Neural progenitor cell (in vitro differentiated cells): ENCODE data around the gene RPS16. TPM values are rescaled to one million over a fixed set of nuclear protein-coding genes. Genes with fewer than 3 reads are reported as not detected.

Source experiments
- DNase-seq: peaks from one replicate; pipeline ENCODE4 v3.0.0-alpha.2; 2016; ENCODE audit warnings: low spot score
- H2AFZ ChIP-seq: fragments of 200-600 bp; sonication (generic); replicated peaks from 2 replicates; pipeline ENCODE4 v1.6.1; 2016; ENCODE audit warnings: antibody characterized with exemption
- H3F3A ChIP-seq: fragments of 200-600 bp; sonication (generic); 2 replicates; pipeline ENCODE4 v1.6.1; 2016; ENCODE audit warnings: antibody characterized with exemption, low read depth
- H3K27ac ChIP-seq: fragments of 200-600 bp; sonication (generic); 2 replicates; pipeline ENCODE4 v1.5.1; 2016; ENCODE audit warnings: mild to moderate bottlenecking
- H3K27me3 ChIP-seq: fragments of 200-600 bp; sonication (generic); 2 replicates; pipeline ENCODE4 v1.6.1; 2016; ENCODE audit warnings: mild to moderate bottlenecking, moderate library complexity
- H3K36me3 ChIP-seq: fragments of 200-600 bp; sonication (generic); 2 replicates; pipeline ENCODE4 v1.5.1; 2016
- H3K4me1 ChIP-seq: fragments of 200-600 bp; sonication (generic); 2 replicates; pipeline ENCODE4 v1.6.1; 2016; ENCODE audit warnings: mixed run types
- H3K4me2 ChIP-seq: fragments of 200-600 bp; sonication (generic); 2 replicates; pipeline ENCODE4 v1.6.1; 2016
- H3K4me3 ChIP-seq: fragments of 200-600 bp; sonication (generic); 2 replicates; pipeline ENCODE4 v1.5.1; 2016
- H3K79me2 ChIP-seq: fragments of 200-600 bp; sonication (generic); 2 replicates; pipeline ENCODE4 v1.6.1; 2016; ENCODE audit warnings: low read depth
- H3K9ac ChIP-seq: fragments of 200-600 bp; sonication (generic); 2 replicates; pipeline ENCODE4 v1.6.1; 2016
- H3K9me3 ChIP-seq: fragments of 200-600 bp; sonication (generic); 2 replicates; pipeline ENCODE4 v1.5.1; 2016; ENCODE audit warnings: low read depth
- H4K20me1 ChIP-seq: fragments of 200-600 bp; sonication (generic); 2 replicates; pipeline ENCODE4 v1.6.1; 2016; ENCODE audit warnings: low read depth
- H3K27ac Mint-ChIP-seq: 3 replicates; pipeline ENCODE4 v1.8.0; 2021; ENCODE audit warnings: mixed read lengths
- H3K27me3 Mint-ChIP-seq: 2 replicates; pipeline ENCODE4 v1.8.0; 2022; ENCODE audit warnings: low read depth, mild to moderate bottlenecking, inconsistent platforms, moderate library complexity, mixed read lengths; ENCODE audit not compliant: insufficient read depth
- H3K36me3 Mint-ChIP-seq: 3 replicates; pipeline ENCODE4 v1.8.0; 2021; ENCODE audit warnings: mixed read lengths
- H3K4me1 Mint-ChIP-seq: 3 replicates; pipeline ENCODE4 v1.8.0; 2021; ENCODE audit warnings: mixed read lengths
- H3K4me3 Mint-ChIP-seq: 3 replicates; pipeline ENCODE4 v1.8.0; 2021; ENCODE audit warnings: mild to moderate bottlenecking, moderate library complexity, mixed read lengths
- H3K9me3 Mint-ChIP-seq: 3 replicates; pipeline ENCODE4 v1.8.0; 2020; ENCODE audit warnings: mixed read lengths
- EZH2 ChIP-seq: fragments of 200-600 bp; sonication (generic); IDR thresholded peaks from 2 replicates; pipeline ENCODE4 v1.6.1; 2017; ENCODE audit warnings: antibody characterized with exemption, mild to moderate bottlenecking, moderate library complexity
- EZH2phosphoT487 ChIP-seq: fragments of 200-600 bp; sonication (generic); IDR thresholded peaks from 2 replicates; pipeline ENCODE4 v1.6.1; 2017; ENCODE audit warnings: antibody characterized with exemption
- total RNA-seq: library from RNA; depleted of rRNA; stranded (reverse); fragments of >200 nt; gene quantifications from 2 replicates; pipeline ENCODE4 v1.2.3, GENCODE V29; 2015; ENCODE audit warnings: low replicate concordance
- TF ChIP-seq, protein P1 (sequence below): fragments of 200-600 bp; sonication (generic); IDR thresholded peaks from 2 replicates; pipeline ENCODE4 v1.5.1; 2017; ENCODE audit warnings: antibody characterized with exemption, mild to moderate bottlenecking

Gene RPS16
- total RNA-seq, 1 donor from 2014 or later, result 94.8 TPM

DNA sequence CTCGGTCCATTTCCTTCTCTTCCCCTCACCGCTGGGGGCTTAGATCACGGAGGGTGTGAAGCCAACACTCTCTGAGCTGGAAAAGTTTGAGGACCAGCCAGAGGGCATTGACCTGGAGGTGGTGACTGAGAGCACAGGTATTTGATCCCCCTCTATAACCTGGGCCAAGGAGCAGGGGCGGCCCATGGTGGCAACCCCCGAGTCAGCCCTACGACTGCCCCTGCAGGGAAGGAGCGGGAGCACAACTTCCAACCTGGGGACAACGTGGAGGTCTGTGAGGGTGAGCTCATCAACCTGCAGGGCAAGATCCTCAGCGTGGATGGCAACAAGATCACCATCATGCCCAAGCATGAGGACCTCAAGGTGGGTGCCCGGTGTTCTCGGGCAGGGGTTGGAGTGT lies 33.3 kb upstream of the RPS16 start:
- Histone ChIP-seq H3K27ac (no peak overlapping the region), H2AFZ (no peak overlapping the region), H3K27me3 (no peaks in the 10 kb centered on the region), H3K4me1 (no peaks in the 10 kb centered on the region), H3F3A (no peaks in the 10 kb centered on the region), H3K4me2 (no peak overlapping the region), H3K79me2 (no peaks in the 10 kb centered on the region), H3K36me3 (no peaks in the 10 kb centered on the region), H3K9me3 (no peaks in the 10 kb centered on the region), H4K20me1 (no peaks in the 10 kb centered on the region), H3K9ac (no peak overlapping the region), H3K4me3 (no peak overlapping the region)
- Mint-ChIP-seq H3K4me1 (no peaks in the 10 kb centered on the region), H3K27me3 (peaks cover 6% of the 10 kb centered on the region), H3K9me3 (no peaks in the 10 kb centered on the region), H3K27ac (no peak overlapping the region), H3K36me3 (peaks cover 43% of the 10 kb centered on the region), H3K4me3 (peak overlapping the region; percentile 52)
- TF ChIP-seq, protein P1, sequence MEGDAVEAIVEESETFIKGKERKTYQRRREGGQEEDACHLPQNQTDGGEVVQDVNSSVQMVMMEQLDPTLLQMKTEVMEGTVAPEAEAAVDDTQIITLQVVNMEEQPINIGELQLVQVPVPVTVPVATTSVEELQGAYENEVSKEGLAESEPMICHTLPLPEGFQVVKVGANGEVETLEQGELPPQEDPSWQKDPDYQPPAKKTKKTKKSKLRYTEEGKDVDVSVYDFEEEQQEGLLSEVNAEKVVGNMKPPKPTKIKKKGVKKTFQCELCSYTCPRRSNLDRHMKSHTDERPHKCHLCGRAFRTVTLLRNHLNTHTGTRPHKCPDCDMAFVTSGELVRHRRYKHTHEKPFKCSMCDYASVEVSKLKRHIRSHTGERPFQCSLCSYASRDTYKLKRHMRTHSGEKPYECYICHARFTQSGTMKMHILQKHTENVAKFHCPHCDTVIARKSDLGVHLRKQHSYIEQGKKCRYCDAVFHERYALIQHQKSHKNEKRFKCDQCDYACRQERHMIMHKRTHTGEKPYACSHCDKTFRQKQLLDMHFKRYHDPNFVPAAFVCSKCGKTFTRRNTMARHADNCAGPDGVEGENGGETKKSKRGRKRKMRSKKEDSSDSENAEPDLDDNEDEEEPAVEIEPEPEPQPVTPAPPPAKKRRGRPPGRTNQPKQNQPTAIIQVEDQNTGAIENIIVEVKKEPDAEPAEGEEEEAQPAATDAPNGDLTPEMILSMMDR, result no peak
- TF ChIP-seq EZH2phosphoT487 (no peak), EZH2 (no peak)
- DNase-seq, result no peak

DNA sequence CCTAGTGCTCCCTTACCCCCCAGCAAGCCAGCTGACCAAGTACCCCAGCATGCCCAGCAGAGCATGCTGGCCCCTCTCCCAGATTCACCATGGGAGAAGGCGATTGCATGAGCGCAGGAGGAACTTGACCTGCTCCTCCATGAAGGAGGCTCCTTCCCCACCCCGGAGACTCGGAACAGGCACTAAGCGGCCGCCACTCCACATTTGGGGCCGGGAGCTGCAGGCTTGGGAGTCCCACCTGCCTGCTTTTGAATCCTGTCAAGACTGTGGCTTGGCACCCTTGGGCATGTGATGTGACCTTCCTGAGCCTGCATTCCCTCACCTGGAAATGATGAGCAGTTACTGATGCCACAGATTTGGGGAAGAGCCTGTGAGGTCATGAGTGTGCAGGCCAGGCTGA lies 32.2 kb upstream of the RPS16 start:
- TF ChIP-seq EZH2phosphoT487, result no peak
- TF ChIP-seq, protein P1, result no peak
- TF ChIP-seq EZH2, result no peak

DNA sequence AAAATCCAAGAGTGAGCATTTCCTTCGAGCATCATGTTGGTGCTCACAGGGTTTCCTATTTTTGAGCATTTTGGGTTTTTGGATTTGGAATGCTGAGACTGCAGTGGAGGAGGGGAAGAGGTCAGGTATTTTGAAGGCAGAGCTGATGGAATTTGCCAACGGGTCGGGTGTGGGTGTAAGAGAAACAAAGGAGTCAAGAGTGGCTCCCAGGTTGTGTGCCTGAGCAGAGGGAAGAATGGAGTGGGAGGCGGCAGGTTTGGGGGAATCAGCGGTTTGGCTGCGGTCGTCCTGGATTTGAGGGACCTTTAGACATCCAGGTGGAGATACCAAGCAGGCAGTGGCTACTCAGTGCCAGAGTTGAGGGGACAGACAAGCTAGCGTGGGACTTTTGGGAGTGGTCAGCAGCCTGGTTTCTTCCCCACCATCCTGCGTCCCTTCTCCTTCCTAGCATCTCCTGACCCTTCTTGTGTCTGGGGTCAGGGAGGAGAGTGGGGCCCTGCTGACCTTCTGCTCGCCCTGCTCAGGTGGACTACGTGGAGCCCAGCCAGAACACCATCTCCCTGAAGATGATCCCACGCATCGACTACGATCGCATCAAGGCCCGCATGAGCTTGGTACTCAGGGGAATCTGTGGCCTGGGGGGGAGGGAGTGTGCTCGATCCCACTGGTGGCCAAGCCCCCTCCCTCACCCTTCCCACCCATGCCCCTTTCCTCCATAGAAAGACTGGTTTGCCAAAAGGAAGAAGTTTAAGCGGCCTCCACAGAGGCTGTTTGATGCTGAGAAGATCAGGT lies 30.4 kb upstream of the RPS16 start:
- H4K20me1 ChIP-seq, result peaks cover 7% of the 10 kb centered on the region
- no peak overlapping the region for H3K9ac ChIP-seq
- H3K79me2 ChIP-seq, result no peaks in the 10 kb centered on the region
- H3K36me3 ChIP-seq, result no peaks in the 10 kb centered on the region
- no peak overlapping the region for H3K4me2 ChIP-seq
- H3K4me1 ChIP-seq, result no peaks in the 10 kb centered on the region
- H3F3A ChIP-seq, result no peaks in the 10 kb centered on the region
- H3K27ac ChIP-seq, result no peak overlapping the region
- TF ChIP-seq, protein P1, result no peak
- no peak for TF ChIP-seq EZH2phosphoT487
- TF ChIP-seq EZH2, result no peak
- H3K4me3 Mint-ChIP-seq, result peak overlapping the region; percentile 10
- H3K4me1 Mint-ChIP-seq, result no peaks in the 10 kb centered on the region
- H3K9me3 Mint-ChIP-seq, result no peaks in the 10 kb centered on the region
- H2AFZ ChIP-seq, result no peak overlapping the region
- no peak for DNase-seq
- peaks cover 44% of the 10 kb centered on the region for H3K36me3 Mint-ChIP-seq
- H3K27me3 ChIP-seq, result no peaks in the 10 kb centered on the region
- H3K27ac Mint-ChIP-seq, result no peak overlapping the region
- H3K27me3 Mint-ChIP-seq, result peaks cover 2% of the 10 kb centered on the region
- no peaks in the 10 kb centered on the region for H3K9me3 ChIP-seq
- no peak overlapping the region for H3K4me3 ChIP-seq

More for the DNA sequence above, 32.2 kb upstream of the RPS16 start:
- H3K27me3 ChIP-seq, result no peaks in the 10 kb centered on the region
- H3F3A ChIP-seq, result no peaks in the 10 kb centered on the region
- no peaks in the 10 kb centered on the region for H3K4me1 ChIP-seq
- no peaks in the 10 kb centered on the region for H3K9me3 ChIP-seq
- H3K27ac Mint-ChIP-seq, result no peak overlapping the region
- no peaks in the 10 kb centered on the region for H3K79me2 ChIP-seq
- H3K36me3 Mint-ChIP-seq, result peaks cover 45% of the 10 kb centered on the region
- no peaks in the 10 kb centered on the region for H3K4me1 Mint-ChIP-seq
- DNase-seq, result no peak
- no peak overlapping the region for H3K27ac ChIP-seq
- peaks cover 6% of the 10 kb centered on the region for H3K27me3 Mint-ChIP-seq
- no peaks in the 10 kb centered on the region for H3K9me3 Mint-ChIP-seq
- no peak overlapping the region for H3K4me3 ChIP-seq
- no peak overlapping the region for H3K9ac ChIP-seq
- no peak overlapping the region for H3K4me3 Mint-ChIP-seq
- peaks cover 6% of the 10 kb centered on the region for H4K20me1 ChIP-seq
- no peaks in the 10 kb centered on the region for H3K36me3 ChIP-seq
- no peak overlapping the region for H2AFZ ChIP-seq
- no peak overlapping the region for H3K4me2 ChIP-seq
